ENCODE results near the gene ACRBP.

- TF ChIP-seq, protein P1, sequence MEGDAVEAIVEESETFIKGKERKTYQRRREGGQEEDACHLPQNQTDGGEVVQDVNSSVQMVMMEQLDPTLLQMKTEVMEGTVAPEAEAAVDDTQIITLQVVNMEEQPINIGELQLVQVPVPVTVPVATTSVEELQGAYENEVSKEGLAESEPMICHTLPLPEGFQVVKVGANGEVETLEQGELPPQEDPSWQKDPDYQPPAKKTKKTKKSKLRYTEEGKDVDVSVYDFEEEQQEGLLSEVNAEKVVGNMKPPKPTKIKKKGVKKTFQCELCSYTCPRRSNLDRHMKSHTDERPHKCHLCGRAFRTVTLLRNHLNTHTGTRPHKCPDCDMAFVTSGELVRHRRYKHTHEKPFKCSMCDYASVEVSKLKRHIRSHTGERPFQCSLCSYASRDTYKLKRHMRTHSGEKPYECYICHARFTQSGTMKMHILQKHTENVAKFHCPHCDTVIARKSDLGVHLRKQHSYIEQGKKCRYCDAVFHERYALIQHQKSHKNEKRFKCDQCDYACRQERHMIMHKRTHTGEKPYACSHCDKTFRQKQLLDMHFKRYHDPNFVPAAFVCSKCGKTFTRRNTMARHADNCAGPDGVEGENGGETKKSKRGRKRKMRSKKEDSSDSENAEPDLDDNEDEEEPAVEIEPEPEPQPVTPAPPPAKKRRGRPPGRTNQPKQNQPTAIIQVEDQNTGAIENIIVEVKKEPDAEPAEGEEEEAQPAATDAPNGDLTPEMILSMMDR (IDR thresholded peaks at IDR 0.05; ENCODE audit: borderline replicate concordance, extremely low read depth, low read length, poor library complexity, severe bottlenecking): no peak
- TF ChIP-seq EZH2 (IDR thresholded peaks at IDR 0.05; ENCODE audit: borderline replicate concordance, low read depth, low read length, severe bottlenecking): no peak
Observed at GRCh38 chr12:6646276-6647082, 753 bp downstream of the ACRBP start.

Measured in DND-41 (cell line).